ENCODE results near the gene NHS.

GRCh38 chrX:17655211-17656034 is 280.4 kb downstream of the NHS start:
- TF ChIP-seq CTCF (IDR thresholded peaks at IDR 0.05; ENCODE audit: low read length) (no peak), EZH2 (IDR thresholded peaks at IDR 0.05; ENCODE audit: borderline replicate concordance, low read length) (no peak)

Measured in OCI-LY1 (cell line).